Activated CD4-positive, alpha-beta T cell treated with anti-CD3 and anti-CD28 coated beads for 36 hours (primary cell): ENCODE results near the gene TEX54. TPM values are rescaled to one million over a fixed set of nuclear protein-coding genes. Genes with fewer than 3 reads are reported as not detected.

Experiments
- ATAC-seq: fragments of 200-7000 bp; cut with Tn5 transposase; one replicate; pipeline ENCODE4 v1.10.0; 2021; ENCODE audit warnings: mild to moderate bottlenecking, moderate library complexity
- CTCF ChIA-PET: fragments of 350-600 bp; sonication (Branson Sonifier 250); formaldehyde crosslinking; loops from one replicate; lab custom pipeline; 2021; ENCODE audit warnings: antibody characterized with exemption; lab: Charles Lee
- POLR2A ChIA-PET: fragments of 350-600 bp; sonication (Branson Sonifier 250); formaldehyde crosslinking; loops from one replicate; lab custom pipeline; 2021; ENCODE audit warnings: antibody characterized with exemption, inconsistent platforms; lab: Charles Lee
- DNase-seq: peaks from one replicate; pipeline ENCODE4 v3.0.0-alpha.2; 2020
- H3K27ac Mint-ChIP-seq: one replicate; pipeline ENCODE4 v1.8.0; 2021; ENCODE audit warnings: mixed read lengths
- H3K27me3 Mint-ChIP-seq: one replicate; pipeline ENCODE4 v1.8.0; 2021; ENCODE audit warnings: mixed read lengths
- H3K36me3 Mint-ChIP-seq: one replicate; pipeline ENCODE4 v1.8.0; 2021; ENCODE audit warnings: low read depth, mixed read lengths
- H3K4me1 Mint-ChIP-seq: one replicate; pipeline ENCODE4 v1.8.0; 2021; ENCODE audit warnings: mixed read lengths
- H3K4me3 Mint-ChIP-seq: one replicate; pipeline ENCODE4 v1.8.0; 2021; ENCODE audit warnings: mild to moderate bottlenecking, moderate library complexity, mixed read lengths
- H3K9me3 Mint-ChIP-seq: one replicate; pipeline ENCODE4 v1.8.0; 2021; ENCODE audit warnings: low read depth, mixed read lengths
- intact Hi-C, 2 experiments: fragments of 100-400 bp; cut with DNase I in 1 of 2; cut with micrococcal nuclease in 1 of 2; formaldehyde crosslinking; loops; one replicate each; pipeline versions ENCODE4 v1.14.2 to v1.15.1; 2022 to 2024; cut with DNase I, micrococcal nuclease
- total RNA-seq, 2 experiments: library from RNA; stranded (reverse); gene quantifications; one replicate each; pipeline ENCODE4 v1.2.3, GENCODE V29; 2021

The TEX54 gene
- total RNA-seq, 2 experiments from 2014 or later: 0.42 TPM; not detected in 1

- Mint-ChIP-seq H3K4me1 (peaks cover 53% of the 10 kb centered on the region), H3K4me3 (peak overlapping the region; percentile 99)
- intact Hi-C loops: loop anchor here (1.0 to 5.0 kb wide), 8 partner anchors 14 to 243 kb away; partner anchors contain the start of genes HNRNPUL2 (in 2 of the 2), NXF1 (in 2 of the 2), TMEM179B (in 2 of the 2) and C11orf98 (in 1 of the 2)
These were observed 23.1 kb upstream of the TEX54 start for GRCh38 chr11:62855571-62856332.

GRCh38 chr11:62854825-62855570 lies 22.4 kb upstream of the TEX54 start:
- Mint-ChIP-seq H3K9me3 (no peaks in the 10 kb centered on the region), H3K27ac (peak overlapping the region; percentile 97), H3K4me1 (peaks cover 49% of the 10 kb centered on the region), H3K36me3 (peaks cover 74% of the 10 kb centered on the region), H3K4me3 (peak overlapping the region; percentile 99), H3K27me3 (no peaks in the 10 kb centered on the region)
- ChIA-PET POLR2A (interaction anchor here (0.6 to 9.3 kb wide), 28 partner anchors 12 to 1463 kb away, joined by 3 to 383 read pairs (median 5); partner anchors contain the start of genes BSCL2, C11orf98, CSKMT and EEF1G), CTCF (interaction anchor here (0.8 to 6.0 kb wide), 5 partner anchors 14 to 182 kb away, joined by 3 to 44 read pairs (median 8); partner anchors contain the start of genes HNRNPUL2, SLC3A2 and TMEM179B)
- no peak for DNase-seq
- intact Hi-C loops: loop anchor here (1.0 to 5.0 kb wide), 5 partner anchors 14 to 243 kb away; partner anchors contain the start of genes C11orf98 (in 1 of the 2), CSKMT (in 1 of the 2), EML3 (in 1 of the 2) and HNRNPUL2 (in 1 of the 2)
- ATAC-seq: no peak

More at GRCh38 chr11:62855571-62856332, 23.1 kb upstream of the TEX54 start:
- POLR2A ChIA-PET: interaction anchor here (0.5 to 9.3 kb wide), 37 partner anchors 13 to 1462 kb away, joined by 3 to 383 read pairs (median 4); partner anchors contain the start of genes BSCL2, C11orf98, CSKMT and EEF1G
- H3K27me3 Mint-ChIP-seq: no peaks in the 10 kb centered on the region
- CTCF ChIA-PET: interaction anchor here (0.6 to 6.0 kb wide), 12 partner anchors 10 to 188 kb away, joined by 3 to 44 read pairs (median 4); partner anchors contain the start of genes HNRNPUL2, SLC3A2 and TMEM179B
- ATAC-seq (peak; percentile 83), DNase-seq (peak; percentile 99)
- H3K27ac Mint-ChIP-seq: peak overlapping the region; percentile 97
- peaks cover 74% of the 10 kb centered on the region for H3K36me3 Mint-ChIP-seq
- no peaks in the 10 kb centered on the region for H3K9me3 Mint-ChIP-seq

GRCh38 chr11:62854013-62854824 lies 21.6 kb upstream of the TEX54 start:
- H3K27me3 Mint-ChIP-seq: no peaks in the 10 kb centered on the region
- ChIA-PET POLR2A (interaction anchor here (0.7 to 9.3 kb wide), 17 partner anchors 11 to 295 kb away, joined by 3 to 383 read pairs (median 6); partner anchors contain the start of genes C11orf98, CSKMT, HNRNPUL2 and MTA2), CTCF (interaction anchor here (1.0 to 6.0 kb wide), 3 partner anchors 13 to 68 kb away, joined by 6 to 44 read pairs (median 8); partner anchors contain the start of gene TMEM179B)
- no peaks in the 10 kb centered on the region for H3K9me3 Mint-ChIP-seq
- intact Hi-C loops: no loop called here
- DNase-seq: no peak
- H3K4me1 Mint-ChIP-seq: peaks cover 41% of the 10 kb centered on the region
- peak overlapping the region; percentile 99 for H3K4me3 Mint-ChIP-seq
- no peak for ATAC-seq
- H3K36me3 Mint-ChIP-seq: peaks cover 68% of the 10 kb centered on the region
- peak overlapping the region; percentile 97 for H3K27ac Mint-ChIP-seq

GRCh38 chr11:62853279-62853965 lies 20.8 kb upstream of the TEX54 start:
- Mint-ChIP-seq H3K9me3 (no peaks in the 10 kb centered on the region), H3K27ac (peak overlapping the region; percentile 97), H3K36me3 (peaks cover 66% of the 10 kb centered on the region), H3K4me1 (peaks cover 38% of the 10 kb centered on the region), H3K4me3 (peak overlapping the region; percentile 99), H3K27me3 (no peaks in the 10 kb centered on the region)
- peak; percentile 42 for DNase-seq
- ChIA-PET CTCF (interaction anchor here (1.0 to 6.0 kb wide), 3 partner anchors 12 to 67 kb away, joined by 6 to 44 read pairs (median 7); partner anchors contain the start of gene TMEM179B), POLR2A (interaction anchor here (0.7 to 9.3 kb wide), 11 partner anchors 8 to 126 kb away, joined by 3 to 383 read pairs (median 3); partner anchors contain the start of genes HNRNPUL2, SLC3A2, STX5 and TAF6L)
- peak; percentile 21 for ATAC-seq
- intact Hi-C loops: no loop called here

- peak overlapping the region; percentile 97 for H3K27ac Mint-ChIP-seq
- H3K4me1 Mint-ChIP-seq: peaks cover 31% of the 10 kb centered on the region
- H3K4me3 Mint-ChIP-seq: peak overlapping the region; percentile 99
- H3K9me3 Mint-ChIP-seq: no peaks in the 10 kb centered on the region
- intact Hi-C loops: no loop called here
- CTCF ChIA-PET: interaction anchor here (0.7 to 6.0 kb wide), 3 partner anchors 11 to 92 kb away, joined by 4 to 44 read pairs (median 7); partner anchors contain the start of genes POLR2G and TMEM179B
- peaks cover 58% of the 10 kb centered on the region for H3K36me3 Mint-ChIP-seq
- POLR2A ChIA-PET: interaction anchor here (0.7 to 9.3 kb wide), 6 partner anchors 9 to 125 kb away, joined by 3 to 383 read pairs (median 4); partner anchors contain the start of genes STX5, TEX54, TTC9C and WDR74
- no peaks in the 10 kb centered on the region for H3K27me3 Mint-ChIP-seq
- ATAC-seq (no peak), DNase-seq (no peak)
These were observed 20.0 kb upstream of the TEX54 start for GRCh38 chr11:62852523-62853188.

GRCh38 chr11:62851807-62852522 lies 19.3 kb upstream of the TEX54 start:
- H3K27me3 Mint-ChIP-seq: no peaks in the 10 kb centered on the region

GRCh38 chr11:62850911-62851806 lies 18.5 kb upstream of the TEX54 start:
- intact Hi-C loops: no loop called here
- ChIA-PET CTCF (interaction anchor here (0.7 to 1.7 kb wide), 5 partner anchors 8 to 1393 kb away, joined by 3 to 7 read pairs (median 3); no protein-coding TSS in a partner anchor), POLR2A (interaction anchor here (0.6 to 9.3 kb wide), 14 partner anchors 8 to 883 kb away, joined by 3 to 383 read pairs (median 4); partner anchors contain the start of genes SLC3A2, WDR74 and ZBTB3)
- ATAC-seq (no peak), DNase-seq (no peak)
- no peaks in the 10 kb centered on the region for H3K9me3 Mint-ChIP-seq
- peak overlapping the region; percentile 99 for H3K4me3 Mint-ChIP-seq
- H3K27me3 Mint-ChIP-seq: no peaks in the 10 kb centered on the region
- H3K27ac Mint-ChIP-seq: peak overlapping the region; percentile 89
- peaks cover 29% of the 10 kb centered on the region for H3K4me1 Mint-ChIP-seq
- H3K36me3 Mint-ChIP-seq: peaks cover 53% of the 10 kb centered on the region

More at GRCh38 chr11:62851807-62852522, 19.3 kb upstream of the TEX54 start:
- peak overlapping the region; percentile 99 for H3K4me3 Mint-ChIP-seq
- POLR2A ChIA-PET: interaction anchor here (0.6 to 9.3 kb wide), 11 partner anchors 9 to 884 kb away, joined by 3 to 383 read pairs (median 4); partner anchors contain the start of genes SLC3A2, TTC9C, WDR74 and ZBTB3
- H3K4me1 Mint-ChIP-seq: peaks cover 29% of the 10 kb centered on the region
- DNase-seq (no peak), ATAC-seq (no peak)
- H3K9me3 Mint-ChIP-seq: no peaks in the 10 kb centered on the region
- peaks cover 57% of the 10 kb centered on the region for H3K36me3 Mint-ChIP-seq
- intact Hi-C loops: no loop called here
- CTCF ChIA-PET: interaction anchor here (0.7 to 1.7 kb wide), 5 partner anchors 9 to 1392 kb away, joined by 3 to 7 read pairs (median 3); partner anchors contain the start of gene POLR2G
- H3K27ac Mint-ChIP-seq: peak overlapping the region; percentile 89
